Tibial nerve (tissue), 4 donors: ENCODE measurements around the gene CSNK1G2. TPM values are rescaled to one million over a fixed set of nuclear protein-coding genes. Genes with fewer than 3 reads are reported as not detected.
A peak's percentile ranks its signal among the peaks of the same experiment; 100 is the strongest.

Source experiments
- DNase-seq, 2 donors: peaks; one replicate each; pipeline ENCODE4 v3.0.0-alpha.2; 2019; ENCODE audit warnings: low spot score in 2 of 2
- H3K27ac ChIP-seq, 4 donors: fragments of 200-600 bp; sonication (generic) in 3 of 4; one replicate each; pipeline ENCODE4 v1.5.1; 2017 to 2019; ENCODE audit warnings: mild to moderate bottlenecking in 1 of 4
- H3K27me3 ChIP-seq, 2 donors: fragments of 200-600 bp; sonication (generic) in 1 of 2; one replicate each; pipeline versions ENCODE4 v1.5.1 to v1.6.0; 2017 to 2019
- H3K36me3 ChIP-seq, 3 donors: fragments of 200-600 bp; sonication (generic); one replicate each; pipeline ENCODE4 v1.5.1; 2018 to 2019
- H3K4me1 ChIP-seq, 4 donors: fragments of 200-600 bp; sonication (generic) in 3 of 4; one replicate each; pipeline ENCODE4 v1.5.1; 2017 to 2019
- H3K4me3 ChIP-seq, 4 donors: fragments of 200-600 bp; sonication (generic) in 3 of 4; one replicate each; pipeline ENCODE4 v1.5.1; 2017 to 2019; ENCODE audit warnings: mild to moderate bottlenecking in 1 of 4, moderate library complexity in 1 of 4
- H3K9me3 ChIP-seq, 4 donors: fragments of 200-600 bp; sonication (generic) in 3 of 4; one replicate each; pipeline ENCODE4 v1.5.1; 2017 to 2019
- CTCF ChIP-seq, 5 experiments: fragments of 200-600 bp in 3 of 5; fragments of 450-650 bp in 2 of 5; sonication (generic) in 3 of 5; IDR thresholded peaks; one replicate each; pipeline ENCODE4 v1.5.1; 2016 to 2019; ENCODE audit warnings: antibody characterized with exemption in 5 of 5, mild to moderate bottlenecking in 3 of 5, moderate library complexity in 2 of 5
- EP300 ChIP-seq, 2 donors: sonication (generic); formaldehyde crosslinking; IDR thresholded peaks; one replicate each; pipeline ENCODE4 v1.6.1; 2017; ENCODE audit warnings: antibody characterized with exemption in 2 of 2, mild to moderate bottlenecking in 1 of 2
- POLR2A ChIP-seq, 2 donors: fragments of 450-650 bp; IDR thresholded peaks; one replicate each; pipeline ENCODE4 v1.6.1; 2017; ENCODE audit warnings: antibody characterized with exemption in 2 of 2, mild to moderate bottlenecking in 2 of 2, moderate library complexity in 2 of 2
- WGBS, 2 donors: methylation state at CpG; one replicate each; pipeline ENCODE4 v1.1.5; 2018; 5-methylcytosine and 5-hydroxymethylcytosine counted together
- total RNA-seq, 4 donors: library from RNA; depleted of rRNA; stranded (reverse); fragments of >200 nt; gene quantifications; one replicate each; pipeline ENCODE4 v1.1.0, GENCODE V29; 2016

CSNK1G2 gene
- total RNA-seq, 4 donors from 2014 or later = 38.9 to 132 (median 55.6) TPM

- Histone ChIP-seq H3K27me3 (no peaks in the 10 kb centered on the region), H3K36me3 (peaks cover 0 to 96% (median 21%) of the 10 kb centered on the region in 3 donors), H3K4me1 (peaks cover 0 to 19% (median 3%) of the 10 kb centered on the region in 4 donors), H3K4me3 (no peak overlapping the region), H3K9me3 (no peaks in the 10 kb centered on the region), H3K27ac (peak overlapping the region in 3 of 4 donors; percentile 37 to 82 (median 63))
- TF ChIP-seq EP300 (IDR thresholded peaks at IDR 0.05) (no peak), CTCF (IDR thresholded peaks at IDR 0.05) (no peak), POLR2A (IDR thresholded peaks at IDR 0.05) (no peak)
- WGBS, 2 donors = 62 to 71% methylated on average over 14 to 23 of the region's 28 CpGs
- no peak for DNase-seq
Measured at GRCh38 chr19:1979642-1980041, 38.7 kb downstream of the CSNK1G2 start.

GRCh38 chr19:1980091-1980808, 39.3 kb downstream of the CSNK1G2 start:
- peak overlapping the region; percentile 1 to 82 (median 57) for H3K27ac ChIP-seq
- peaks cover 0 to 96% (median 21%) of the 10 kb centered on the region in 3 donors for H3K36me3 ChIP-seq
- peak overlapping the region in 1 of 4 donors; percentile 31 for H3K4me3 ChIP-seq
- 33 to 37% methylated on average over 30 to 35 of the region's 35 CpGs for WGBS, 2 donors
- no peak for DNase-seq
- TF ChIP-seq POLR2A (IDR thresholded peaks at IDR 0.05) (no peak), CTCF (IDR thresholded peaks at IDR 0.05) (no peak), EP300 (IDR thresholded peaks at IDR 0.05) (no peak)
- no peaks in the 10 kb centered on the region for H3K27me3 ChIP-seq
- no peaks in the 10 kb centered on the region for H3K9me3 ChIP-seq
- peaks cover 0 to 19% (median 3%) of the 10 kb centered on the region in 4 donors for H3K4me1 ChIP-seq

- Histone ChIP-seq H3K9me3 (no peaks in the 10 kb centered on the region), H3K4me3 (peak overlapping the region in 1 of 4 donors; percentile 31), H3K4me1 (peaks cover 0 to 19% (median 3%) of the 10 kb centered on the region in 4 donors), H3K27ac (peak overlapping the region; percentile 1 to 82 (median 57)), H3K36me3 (peaks cover 0 to 96% (median 27%) of the 10 kb centered on the region in 3 donors), H3K27me3 (no peaks in the 10 kb centered on the region)
- 41 to 52% methylated on average over 20 to 31 of the region's 31 CpGs for WGBS, 2 donors
- no peak for DNase-seq
- TF ChIP-seq CTCF (IDR thresholded peaks at IDR 0.05) (no peak), EP300 (IDR thresholded peaks at IDR 0.05) (peak in 1 of 2 donors; percentile 13), POLR2A (IDR thresholded peaks at IDR 0.05) (no peak)
Measured at GRCh38 chr19:1980809-1981181, 39.8 kb downstream of the CSNK1G2 start.

GRCh38 chr19:1981253-1981652, 40.3 kb downstream of the CSNK1G2 start:
- Histone ChIP-seq H3K4me1 (peaks cover 0 to 19% (median 3%) of the 10 kb centered on the region in 4 donors), H3K4me3 (peak overlapping the region in 1 of 4 donors; percentile 31), H3K27ac (peak overlapping the region in 3 of 4 donors; percentile 10 to 82 (median 63)), H3K27me3 (no peaks in the 10 kb centered on the region), H3K36me3 (peaks cover 0 to 96% (median 31%) of the 10 kb centered on the region in 3 donors), H3K9me3 (no peaks in the 10 kb centered on the region)
- WGBS, 2 donors = 85 to 88% methylated on average over 20 of the region's 20 CpGs
- DNase-seq = no peak
- TF ChIP-seq CTCF (IDR thresholded peaks at IDR 0.05) = no peak
- no peak for TF ChIP-seq POLR2A (IDR thresholded peaks at IDR 0.05)
- no peak for TF ChIP-seq EP300 (IDR thresholded peaks at IDR 0.05)

GRCh38 chr19:1984357-1984756, 43.4 kb downstream of the CSNK1G2 start:
- H3K27ac ChIP-seq = no peak overlapping the region
- no peak for TF ChIP-seq POLR2A (IDR thresholded peaks at IDR 0.05)
- no peak for TF ChIP-seq CTCF (IDR thresholded peaks at IDR 0.05)
- no peak for TF ChIP-seq EP300 (IDR thresholded peaks at IDR 0.05)
- no peaks in the 10 kb centered on the region for H3K27me3 ChIP-seq
- no peaks in the 10 kb centered on the region for H3K9me3 ChIP-seq
- peaks cover 0 to 19% (median 3%) of the 10 kb centered on the region in 4 donors for H3K4me1 ChIP-seq
- 87% methylated on average over 10 of the region's 10 CpGs for WGBS, 2 donors
- H3K36me3 ChIP-seq = peaks cover 0 to 97% (median 34%) of the 10 kb centered on the region in 3 donors
- no peak overlapping the region for H3K4me3 ChIP-seq
- DNase-seq = no peak
